Subcutaneous adipose tissue (tissue), 4 donors: Measurements from ENCODE around the gene FOXK2. TPM values are rescaled to one million over a fixed set of nuclear protein-coding genes. Genes with fewer than 3 reads are reported as not detected.

Experiments
- total RNA-seq, 4 donors: library from RNA; depleted of rRNA; stranded (reverse); fragments of >200 nt; gene quantifications; one replicate each; pipeline ENCODE4 v1.1.0, GENCODE V29; 2016
- TF ChIP-seq, protein P1 (sequence below): fragments of 450-650 bp; IDR thresholded peaks from one replicate; pipeline ENCODE4 v1.5.1; 2016; ENCODE audit warnings: low read depth, mild to moderate bottlenecking, control low read depth, antibody characterized with exemption, moderate library complexity

FOXK2 gene
- total RNA-seq, 4 donors from 2014 or later = 22.0 to 42.2 (median 35.0) TPM

DNA sequence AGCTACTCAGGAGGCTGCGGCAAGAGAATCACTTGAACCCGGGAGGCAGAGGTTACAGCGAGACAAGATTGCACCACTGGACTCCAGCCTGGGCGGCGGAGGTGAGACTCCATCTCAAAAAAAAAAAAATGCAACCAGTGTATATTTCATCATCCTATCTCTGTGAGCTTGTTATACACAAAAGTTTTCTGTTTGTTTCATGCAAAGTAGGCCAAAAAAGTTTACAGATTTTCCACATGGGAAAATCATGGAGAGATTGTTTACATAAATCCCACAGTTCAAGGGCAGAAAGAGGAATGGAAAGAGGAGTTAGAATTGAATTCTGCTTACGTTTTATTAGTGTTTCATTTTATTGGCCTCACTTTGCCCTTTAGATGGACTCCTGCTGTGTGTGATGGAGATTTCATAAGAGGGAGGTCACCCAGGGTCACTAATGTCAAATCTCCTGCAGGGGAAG is 36.3 kb upstream of the FOXK2 start:
- TF ChIP-seq, protein P1, sequence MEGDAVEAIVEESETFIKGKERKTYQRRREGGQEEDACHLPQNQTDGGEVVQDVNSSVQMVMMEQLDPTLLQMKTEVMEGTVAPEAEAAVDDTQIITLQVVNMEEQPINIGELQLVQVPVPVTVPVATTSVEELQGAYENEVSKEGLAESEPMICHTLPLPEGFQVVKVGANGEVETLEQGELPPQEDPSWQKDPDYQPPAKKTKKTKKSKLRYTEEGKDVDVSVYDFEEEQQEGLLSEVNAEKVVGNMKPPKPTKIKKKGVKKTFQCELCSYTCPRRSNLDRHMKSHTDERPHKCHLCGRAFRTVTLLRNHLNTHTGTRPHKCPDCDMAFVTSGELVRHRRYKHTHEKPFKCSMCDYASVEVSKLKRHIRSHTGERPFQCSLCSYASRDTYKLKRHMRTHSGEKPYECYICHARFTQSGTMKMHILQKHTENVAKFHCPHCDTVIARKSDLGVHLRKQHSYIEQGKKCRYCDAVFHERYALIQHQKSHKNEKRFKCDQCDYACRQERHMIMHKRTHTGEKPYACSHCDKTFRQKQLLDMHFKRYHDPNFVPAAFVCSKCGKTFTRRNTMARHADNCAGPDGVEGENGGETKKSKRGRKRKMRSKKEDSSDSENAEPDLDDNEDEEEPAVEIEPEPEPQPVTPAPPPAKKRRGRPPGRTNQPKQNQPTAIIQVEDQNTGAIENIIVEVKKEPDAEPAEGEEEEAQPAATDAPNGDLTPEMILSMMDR = no peak

- TF ChIP-seq, protein P1 = no peak
Measured at GRCh38 chr17:82483836-82484235, 35.7 kb upstream of the FOXK2 start.

DNA sequence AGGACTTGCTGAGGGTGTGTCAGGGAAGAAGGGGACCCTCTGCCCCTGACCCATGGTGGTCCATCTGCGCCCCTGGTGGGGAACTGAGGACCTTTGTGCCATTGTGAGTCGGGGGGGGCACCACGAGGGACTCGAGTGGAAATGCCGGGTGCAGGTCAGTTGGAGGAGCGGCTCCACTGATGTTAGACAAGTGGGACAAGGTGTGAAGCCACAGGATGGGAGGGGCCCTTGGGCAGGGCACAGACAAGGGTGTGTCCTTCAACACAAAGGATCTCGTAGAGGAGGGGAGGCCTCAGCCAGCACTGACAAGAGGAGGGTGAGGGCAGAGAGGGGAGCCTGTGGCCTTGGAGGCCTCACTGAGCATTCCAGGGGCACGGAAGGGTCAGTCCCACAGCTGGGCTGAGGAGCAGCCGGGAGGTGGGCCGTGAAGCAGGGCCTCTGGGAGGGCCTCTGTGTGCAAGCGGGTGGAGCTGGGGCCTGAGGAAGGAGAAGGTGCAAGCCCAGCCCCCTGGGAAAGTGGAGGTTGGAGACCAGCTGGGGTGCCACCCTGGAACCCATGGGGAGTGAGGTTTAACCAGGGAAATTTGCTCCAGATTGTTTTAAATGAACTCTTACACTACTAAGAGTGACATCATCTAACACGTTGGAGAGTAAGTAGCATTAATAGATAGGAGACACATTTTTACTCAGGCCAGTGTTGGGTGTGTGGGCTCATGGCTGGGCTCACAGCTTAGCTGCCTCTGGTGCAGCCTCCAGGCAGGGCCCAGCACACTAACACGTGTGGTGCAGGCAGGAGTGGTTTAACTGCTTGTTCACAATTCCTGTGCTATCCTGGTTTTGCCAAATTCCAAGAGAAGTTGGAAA is 33.1 kb upstream of the FOXK2 start:
- TF ChIP-seq, protein P1 = no peak

GRCh38 chr17:82487910-82488309 is 31.6 kb upstream of the FOXK2 start:
- TF ChIP-seq, protein P1 = no peak

DNA sequence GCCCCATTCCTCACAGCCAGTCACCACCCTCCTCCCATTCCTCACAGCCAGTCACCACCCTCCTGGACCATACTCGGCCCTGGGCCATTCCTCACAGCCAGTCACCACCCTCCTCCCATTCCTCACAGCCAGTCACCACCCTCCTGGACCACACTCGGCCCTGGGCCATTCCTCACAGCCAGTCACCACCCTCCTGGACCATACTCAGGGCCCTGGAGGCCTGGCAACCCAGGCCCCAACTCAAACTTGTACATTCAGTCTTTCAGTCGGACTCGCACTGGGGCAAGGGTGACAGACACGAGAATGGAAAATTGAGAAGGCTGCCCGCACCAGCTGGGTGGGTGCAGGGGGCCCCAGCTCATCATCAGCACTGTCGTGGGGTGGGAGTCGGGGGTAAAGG is 30.4 kb upstream of the FOXK2 start:
- TF ChIP-seq, protein P1 = no peak

- TF ChIP-seq, protein P1 = no peak
Measured at GRCh38 chr17:82489851-82490511, 29.6 kb upstream of the FOXK2 start.

- TF ChIP-seq, protein P1 = no peak
Measured at GRCh38 chr17:82490512-82491195, 28.9 kb upstream of the FOXK2 start.
